NCI-H187 (cell line): ENCODE results near the gene NHS.
A peak's percentile ranks its signal among the peaks of the same experiment; 100 is the strongest.

Experiments used
- DNase-seq, 2 experiments: peaks; one replicate each; lab custom pipeline; 2025; lab: John Stamatoyannopoulos, UW

The NHS gene

GRCh38 chrX:17448188-17448587 is 73.2 kb downstream of the NHS start:
- DNase-seq = no peak

GRCh38 chrX:17449866-17450265 is 74.9 kb downstream of the NHS start:
- no peak for DNase-seq

GRCh38 chrX:17453788-17454187 is 78.8 kb downstream of the NHS start:
- no peak for DNase-seq

- DNase-seq = no peak
Observed at GRCh38 chrX:17456526-17456925, 81.5 kb downstream of the NHS start.

- DNase-seq = peak in 1 of 2 experiments; percentile 24
Observed at GRCh38 chrX:17459008-17459611, 84.1 kb downstream of the NHS start.

GRCh38 chrX:17459661-17460060 is 84.7 kb downstream of the NHS start:
- DNase-seq = no peak

GRCh38 chrX:17462881-17463280 is 87.9 kb downstream of the NHS start:
- no peak for DNase-seq

GRCh38 chrX:17464194-17464593 is 89.2 kb downstream of the NHS start:
- no peak for DNase-seq

GRCh38 chrX:17465201-17465600 is 90.2 kb downstream of the NHS start:
- DNase-seq = no peak

- DNase-seq = no peak
Observed at GRCh38 chrX:17465802-17466201, 90.8 kb downstream of the NHS start.

- no peak for DNase-seq
Observed at GRCh38 chrX:17470136-17470535, 95.1 kb downstream of the NHS start.

GRCh38 chrX:17471121-17471520 is 96.1 kb downstream of the NHS start:
- DNase-seq = no peak

GRCh38 chrX:17471861-17472260 is 96.9 kb downstream of the NHS start:
- no peak for DNase-seq

GRCh38 chrX:17472424-17472823 is 97.4 kb downstream of the NHS start:
- DNase-seq = no peak

GRCh38 chrX:17473021-17473420 is 98.0 kb downstream of the NHS start:
- no peak for DNase-seq

- DNase-seq = no peak
Observed at GRCh38 chrX:17474892-17475291, 99.9 kb downstream of the NHS start.

GRCh38 chrX:17475449-17476217 is 100.6 kb downstream of the NHS start:
- no peak for DNase-seq

GRCh38 chrX:17476411-17476810 is 101.4 kb downstream of the NHS start:
- no peak for DNase-seq

- no peak for DNase-seq
Observed at GRCh38 chrX:17481086-17481485, 106.1 kb downstream of the NHS start.

GRCh38 chrX:17484592-17484991 is 109.6 kb downstream of the NHS start:
- DNase-seq = no peak

- DNase-seq = no peak
Observed at GRCh38 chrX:17485391-17485790, 110.4 kb downstream of the NHS start.

GRCh38 chrX:17488036-17488435 is 113.0 kb downstream of the NHS start:
- DNase-seq = no peak

GRCh38 chrX:17494216-17494615 is 119.2 kb downstream of the NHS start:
- no peak for DNase-seq

GRCh38 chrX:17495052-17495451 is 120.1 kb downstream of the NHS start:
- no peak for DNase-seq
